KMS-11 (cell line): Measurements from ENCODE around the gene GJA4.

Source experiments
- H2AFZ ChIP-seq: fragments of 200-600 bp; sonication (generic); 2 replicates; pipeline ENCODE4 v1.6.1; 2016; ENCODE audit warnings: antibody characterized with exemption, mixed run types, low read depth
- H3K27ac ChIP-seq: fragments of 200-600 bp; sonication (generic); 2 replicates; pipeline ENCODE4 v1.6.1; 2016; ENCODE audit warnings: mild to moderate bottlenecking, mixed run types
- H3K27me3 ChIP-seq: fragments of 200-600 bp; sonication (generic); 2 replicates; pipeline ENCODE4 v1.6.1; 2017; ENCODE audit warnings: mild to moderate bottlenecking, low read depth, mixed run types, moderate library complexity; ENCODE audit not compliant: insufficient read depth
- H3K36me3 ChIP-seq: fragments of 200-600 bp; sonication (generic); 2 replicates; pipeline ENCODE4 v1.6.1; 2017; ENCODE audit warnings: mild to moderate bottlenecking, mixed run types; ENCODE audit not compliant: insufficient read depth
- H3K4me1 ChIP-seq: fragments of 200-600 bp; sonication (generic); 2 replicates; pipeline ENCODE4 v1.6.1; 2016; ENCODE audit warnings: mild to moderate bottlenecking, low read depth, mixed run types; ENCODE audit not compliant: poor library complexity, severe bottlenecking
- H3K4me2 ChIP-seq: fragments of 200-600 bp; sonication (generic); 2 replicates; pipeline ENCODE4 v1.7.0; 2016; ENCODE audit warnings: mild to moderate bottlenecking, mixed run types
- H3K4me3 ChIP-seq: fragments of 200-600 bp; sonication (generic); IDR thresholded peaks from 2 replicates; pipeline ENCODE4 v1.6.1; 2017; ENCODE audit warnings: low read depth, low read length, mixed read lengths; ENCODE audit not compliant: insufficient read depth
- H3K79me2 ChIP-seq: fragments of 200-600 bp; sonication (generic); 2 replicates; pipeline ENCODE4 v1.6.1; 2016; ENCODE audit warnings: low read depth, mixed run types; ENCODE audit not compliant: insufficient read depth
- H3K9ac ChIP-seq: fragments of 200-600 bp; sonication (generic); 2 replicates; pipeline ENCODE4 v1.6.1; 2016; ENCODE audit warnings: mild to moderate bottlenecking, mixed run types
- H4K20me1 ChIP-seq: fragments of 200-600 bp; sonication (generic); 2 replicates; pipeline ENCODE4 v1.6.1; 2016; ENCODE audit warnings: mild to moderate bottlenecking, mixed run types; ENCODE audit not compliant: insufficient read depth
- TF ChIP-seq, protein P1 (sequence below): fragments of 200-600 bp; sonication (generic); conservative IDR thresholded peaks from 2 replicates; pipeline ENCODE4 v1.6.1; 2017; ENCODE audit warnings: low read depth, mild to moderate bottlenecking, antibody characterized with exemption, low read length, moderate library complexity, mixed read lengths

Gene GJA4

DNA sequence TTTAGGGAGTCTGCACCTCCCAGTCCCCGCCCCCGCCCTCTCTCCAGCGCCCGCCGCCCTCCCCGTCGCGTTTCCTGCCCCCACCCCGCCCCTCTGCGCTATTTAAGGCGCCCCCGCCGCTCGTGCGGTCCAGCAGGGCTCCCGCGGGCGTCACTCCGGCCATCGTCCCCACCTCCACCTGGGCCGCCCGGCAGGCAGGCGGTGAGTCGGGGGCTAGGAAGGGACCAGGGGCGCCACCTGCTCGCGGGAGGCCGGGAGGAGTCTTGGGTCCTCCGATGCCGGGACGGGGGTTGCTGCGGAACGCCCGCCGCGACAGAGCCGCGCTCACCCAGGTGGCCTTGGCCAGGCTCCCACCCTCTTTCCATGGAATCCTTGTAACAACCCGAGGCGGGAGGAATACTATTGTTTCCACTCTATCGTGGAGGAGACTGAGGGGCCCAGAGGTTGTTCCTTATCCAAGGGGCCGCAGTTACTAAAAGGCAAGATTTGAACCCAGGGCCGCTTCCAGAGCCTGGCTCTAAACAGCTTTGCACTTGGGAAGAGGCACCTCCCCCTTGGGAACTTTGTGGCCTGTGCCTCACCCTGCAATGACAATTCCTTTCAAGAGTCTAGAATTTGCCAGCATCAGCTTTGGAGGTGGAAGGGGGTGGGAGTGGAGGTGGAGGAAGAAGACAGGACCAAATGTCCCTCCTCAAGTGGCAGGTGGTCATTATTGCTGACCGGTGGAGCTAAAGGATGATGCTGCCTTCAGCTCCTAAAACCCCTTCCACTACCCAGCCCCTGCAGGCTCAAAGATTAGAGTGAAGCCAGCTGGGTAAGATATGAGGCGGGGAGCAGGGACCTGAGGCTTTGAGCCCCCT is at the start of gene GJA4:
TSS of gene GJA4 (plus strand) at position 132 of the 860 bp plus-strand sequence. CDS start 1,215 bp downstream, outside the sequence.
- TF ChIP-seq, protein P1, sequence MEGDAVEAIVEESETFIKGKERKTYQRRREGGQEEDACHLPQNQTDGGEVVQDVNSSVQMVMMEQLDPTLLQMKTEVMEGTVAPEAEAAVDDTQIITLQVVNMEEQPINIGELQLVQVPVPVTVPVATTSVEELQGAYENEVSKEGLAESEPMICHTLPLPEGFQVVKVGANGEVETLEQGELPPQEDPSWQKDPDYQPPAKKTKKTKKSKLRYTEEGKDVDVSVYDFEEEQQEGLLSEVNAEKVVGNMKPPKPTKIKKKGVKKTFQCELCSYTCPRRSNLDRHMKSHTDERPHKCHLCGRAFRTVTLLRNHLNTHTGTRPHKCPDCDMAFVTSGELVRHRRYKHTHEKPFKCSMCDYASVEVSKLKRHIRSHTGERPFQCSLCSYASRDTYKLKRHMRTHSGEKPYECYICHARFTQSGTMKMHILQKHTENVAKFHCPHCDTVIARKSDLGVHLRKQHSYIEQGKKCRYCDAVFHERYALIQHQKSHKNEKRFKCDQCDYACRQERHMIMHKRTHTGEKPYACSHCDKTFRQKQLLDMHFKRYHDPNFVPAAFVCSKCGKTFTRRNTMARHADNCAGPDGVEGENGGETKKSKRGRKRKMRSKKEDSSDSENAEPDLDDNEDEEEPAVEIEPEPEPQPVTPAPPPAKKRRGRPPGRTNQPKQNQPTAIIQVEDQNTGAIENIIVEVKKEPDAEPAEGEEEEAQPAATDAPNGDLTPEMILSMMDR: no peak
- H3K4me1 ChIP-seq: peaks cover 8% of the 10 kb centered on the region
- H3K9ac ChIP-seq: no peak within 1 kb of the TSS
- H3K36me3 ChIP-seq: no peaks in the 10 kb centered on the region
- no peak within 1 kb of the TSS for H3K4me3 ChIP-seq
- H3K79me2 ChIP-seq: no peaks in the 10 kb centered on the region
- H2AFZ ChIP-seq: no peak within 1 kb of the TSS
- H4K20me1 ChIP-seq: no peaks in the 10 kb centered on the region
- H3K27ac ChIP-seq: no peak within 1 kb of the TSS
- H3K27me3 ChIP-seq: no peaks in the 10 kb centered on the region
- no peak within 1 kb of the TSS for H3K4me2 ChIP-seq

DNA sequence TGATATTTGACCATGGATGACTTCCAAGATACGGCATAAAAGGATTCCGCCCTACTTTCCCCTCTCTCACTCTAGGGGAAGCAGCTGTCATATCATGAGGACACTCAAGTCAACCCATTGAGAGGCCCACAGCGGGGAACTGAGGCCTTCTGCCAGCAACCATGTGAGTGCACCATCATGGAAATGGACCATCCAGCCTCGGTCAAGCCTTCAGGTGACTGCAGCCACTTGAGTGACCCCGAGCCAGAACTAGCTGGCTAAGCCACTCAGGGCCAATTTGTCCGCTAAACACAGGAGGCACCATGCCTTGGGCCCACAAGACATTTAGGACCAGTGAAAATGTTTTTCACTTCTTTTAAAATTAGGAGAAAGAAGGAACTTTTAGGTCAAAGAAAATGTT is 49.0 kb upstream of the GJA4 start:
- no peaks in the 10 kb centered on the region for H3K27me3 ChIP-seq
- H3K4me2 ChIP-seq: no peak overlapping the region
- no peak overlapping the region for H3K9ac ChIP-seq
- H4K20me1 ChIP-seq: no peaks in the 10 kb centered on the region
- H2AFZ ChIP-seq: no peak overlapping the region
- H3K4me3 ChIP-seq: no peak overlapping the region
- H3K79me2 ChIP-seq: no peaks in the 10 kb centered on the region
- no peaks in the 10 kb centered on the region for H3K4me1 ChIP-seq
- TF ChIP-seq, protein P1: no peak
- no peak overlapping the region for H3K27ac ChIP-seq
- no peaks in the 10 kb centered on the region for H3K36me3 ChIP-seq

DNA sequence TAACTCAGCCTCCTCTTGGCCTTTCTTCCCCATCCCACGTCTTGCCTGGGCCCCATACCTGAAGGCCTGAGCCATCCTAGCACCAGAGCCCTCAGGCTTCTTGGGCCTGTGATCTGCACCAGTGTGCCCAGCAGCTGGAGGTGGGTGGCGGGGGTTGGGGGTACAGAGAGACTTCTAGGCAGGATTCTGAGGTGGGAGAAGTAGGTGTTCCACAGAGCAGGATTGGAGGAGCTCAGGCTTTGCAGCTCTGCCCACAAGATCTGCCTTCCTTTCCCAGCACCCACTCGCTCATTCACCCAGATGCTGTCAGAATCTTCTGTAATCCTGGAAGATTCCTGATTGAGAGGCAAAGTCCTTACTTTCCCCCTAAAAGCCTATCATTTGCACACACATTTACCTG is 47.9 kb upstream of the GJA4 start:
- H3K27ac ChIP-seq: no peak overlapping the region
- no peak overlapping the region for H3K4me2 ChIP-seq
- no peaks in the 10 kb centered on the region for H3K27me3 ChIP-seq
- H3K79me2 ChIP-seq: no peaks in the 10 kb centered on the region
- no peaks in the 10 kb centered on the region for H3K4me1 ChIP-seq
- no peaks in the 10 kb centered on the region for H4K20me1 ChIP-seq
- no peak overlapping the region for H3K4me3 ChIP-seq
- TF ChIP-seq, protein P1: no peak
- no peak overlapping the region for H2AFZ ChIP-seq
- H3K36me3 ChIP-seq: no peaks in the 10 kb centered on the region
- no peak overlapping the region for H3K9ac ChIP-seq

DNA sequence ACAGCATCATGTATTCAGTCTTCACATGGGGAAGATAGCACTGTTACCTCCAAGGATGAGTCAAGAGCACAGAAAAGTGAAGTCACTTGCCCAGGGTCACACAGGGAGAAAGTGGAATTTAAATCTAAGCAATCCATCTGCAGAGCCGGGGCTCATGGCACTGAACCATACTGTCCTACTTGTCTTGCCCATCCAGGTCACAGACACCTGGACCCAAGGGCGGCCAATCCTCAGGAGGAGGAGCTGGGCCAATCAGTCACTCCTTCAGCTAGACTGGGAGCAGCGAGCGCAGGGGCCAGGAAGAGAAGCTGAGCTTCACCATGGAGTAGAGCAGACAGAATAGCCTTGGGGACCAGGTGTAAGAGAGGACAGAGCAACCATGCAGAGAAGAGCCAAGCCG is 47.1 kb upstream of the GJA4 start:
- H2AFZ ChIP-seq: no peak overlapping the region
- H4K20me1 ChIP-seq: no peaks in the 10 kb centered on the region

More for the DNA sequence above, 47.1 kb upstream of the GJA4 start:
- H3K27me3 ChIP-seq: no peaks in the 10 kb centered on the region
- H3K36me3 ChIP-seq: no peaks in the 10 kb centered on the region
- no peak overlapping the region for H3K4me2 ChIP-seq
- H3K79me2 ChIP-seq: no peaks in the 10 kb centered on the region
- no peaks in the 10 kb centered on the region for H3K4me1 ChIP-seq
- H3K4me3 ChIP-seq: no peak overlapping the region
- TF ChIP-seq, protein P1: no peak
- H3K9ac ChIP-seq: no peak overlapping the region
- no peak overlapping the region for H3K27ac ChIP-seq
